Smooth muscle cell (in vitro differentiated cells): ENCODE measurements around the gene TEX11. TPM values are rescaled to one million over a fixed set of nuclear protein-coding genes. Genes with fewer than 3 reads are reported as not detected.

Source experiments
- DNase-seq: peaks from one replicate; lab custom pipeline; 2025; ENCODE audit not compliant: unreplicated experiment; lab: John Stamatoyannopoulos, UW
- H2AFZ ChIP-seq: fragments of 200-600 bp; sonication (generic); 2 replicates; pipeline ENCODE4 v1.6.0; 2016; ENCODE audit warnings: antibody characterized with exemption, low read depth, mild to moderate bottlenecking
- H3F3A ChIP-seq: fragments of 200-600 bp; sonication (generic); 2 replicates; pipeline ENCODE4 v1.6.0; 2017; ENCODE audit warnings: antibody characterized with exemption, low read depth
- H3K27ac ChIP-seq: fragments of 200-600 bp; sonication (generic); 2 replicates; pipeline ENCODE4 v1.5.1; 2016; ENCODE audit warnings: low read depth, mild to moderate bottlenecking
- H3K27me3 ChIP-seq: fragments of 200-600 bp; sonication (generic); 2 replicates; pipeline ENCODE4 v1.6.1; 2016; ENCODE audit warnings: low read depth, mild to moderate bottlenecking
- H3K36me3 ChIP-seq: fragments of 200-600 bp; sonication (generic); 2 replicates; pipeline ENCODE4 v1.5.1; 2016; ENCODE audit warnings: low read depth
- H3K4me1 ChIP-seq: fragments of 200-600 bp; sonication (generic); 2 replicates; pipeline ENCODE4 v1.5.1; 2016; ENCODE audit warnings: low read depth
- H3K4me2 ChIP-seq: fragments of 200-600 bp; sonication (generic); 2 replicates; pipeline ENCODE4 v1.6.0; 2016; ENCODE audit warnings: mild to moderate bottlenecking
- H3K4me3 ChIP-seq: fragments of 200-600 bp; sonication (generic); 2 replicates; pipeline ENCODE4 v1.5.1; 2016; ENCODE audit warnings: mild to moderate bottlenecking
- H3K79me2 ChIP-seq: fragments of 200-600 bp; sonication (generic); 2 replicates; pipeline ENCODE4 v1.6.0; 2016; ENCODE audit warnings: low read depth, mild to moderate bottlenecking
- H3K9ac ChIP-seq: fragments of 200-600 bp; sonication (generic); 2 replicates; pipeline ENCODE4 v1.6.0; 2016; ENCODE audit warnings: low read depth
- H3K9me3 ChIP-seq: fragments of 200-600 bp; sonication (generic); replicated peaks from 2 replicates; pipeline ENCODE4 v1.5.1; 2016; ENCODE audit warnings: low read depth
- H4K20me1 ChIP-seq: fragments of 200-600 bp; sonication (generic); 2 replicates; pipeline ENCODE4 v1.6.0; 2016; ENCODE audit warnings: low read depth
- WGBS: methylation state at CpG from one replicate; pipeline ENCODE4 v1.1.7; 2016; ENCODE audit warnings: low lambda C conversion rate; 5-methylcytosine and 5-hydroxymethylcytosine counted together
- polyA plus RNA-seq: library from polyadenylated mRNA; unstranded; fragments of >200 nt; fragmentation: Nextera tagmentation; extraction: Ambion mirVana; gene quantifications from 2 replicates; pipeline ENCODE4 v1.2.1, GENCODE V29; 2016
- small RNA-seq: library from RNA; depleted of rRNA; stranded (forward); fragments of <200 nt; gene quantifications from one replicate; pipeline ENCODE3, GENCODE V24; 2014
- total RNA-seq: library from RNA; depleted of rRNA; stranded (reverse); fragments of >200 nt; gene quantifications from 2 replicates; pipeline ENCODE4 v1.2.3, GENCODE V29; 2014
- TF ChIP-seq, protein P1 (sequence below): fragments of 200-600 bp; sonication (generic); IDR thresholded peaks from 2 replicates; pipeline ENCODE4 v1.5.1; 2017; ENCODE audit warnings: borderline replicate concordance, mild to moderate bottlenecking, antibody characterized with exemption; ENCODE audit not compliant: insufficient read depth, poor library complexity, severe bottlenecking

Gene TEX11
- total and polyA plus RNA-seq, 2 experiments from 2014 or later, result 0.40 to 1.2 TPM

GRCh38 chrX:70479922-70480659 lies 428.4 kb downstream of the TEX11 start:
- Histone ChIP-seq H4K20me1 (peaks cover 11% of the 10 kb centered on the region), H3K79me2 (peaks cover 8% of the 10 kb centered on the region), H3K36me3 (no peaks in the 10 kb centered on the region), H3K9me3 (no peaks in the 10 kb centered on the region), H3K4me3 (peak overlapping the region; percentile 0), H3K4me2 (peak overlapping the region; percentile 81), H3F3A (no peaks in the 10 kb centered on the region), H3K27ac (peak overlapping the region; percentile 99), H3K27me3 (no peaks in the 10 kb centered on the region), H3K9ac (peak overlapping the region; percentile 93), H2AFZ (no peak overlapping the region), H3K4me1 (peaks cover 54% of the 10 kb centered on the region)
- TF ChIP-seq, protein P1, sequence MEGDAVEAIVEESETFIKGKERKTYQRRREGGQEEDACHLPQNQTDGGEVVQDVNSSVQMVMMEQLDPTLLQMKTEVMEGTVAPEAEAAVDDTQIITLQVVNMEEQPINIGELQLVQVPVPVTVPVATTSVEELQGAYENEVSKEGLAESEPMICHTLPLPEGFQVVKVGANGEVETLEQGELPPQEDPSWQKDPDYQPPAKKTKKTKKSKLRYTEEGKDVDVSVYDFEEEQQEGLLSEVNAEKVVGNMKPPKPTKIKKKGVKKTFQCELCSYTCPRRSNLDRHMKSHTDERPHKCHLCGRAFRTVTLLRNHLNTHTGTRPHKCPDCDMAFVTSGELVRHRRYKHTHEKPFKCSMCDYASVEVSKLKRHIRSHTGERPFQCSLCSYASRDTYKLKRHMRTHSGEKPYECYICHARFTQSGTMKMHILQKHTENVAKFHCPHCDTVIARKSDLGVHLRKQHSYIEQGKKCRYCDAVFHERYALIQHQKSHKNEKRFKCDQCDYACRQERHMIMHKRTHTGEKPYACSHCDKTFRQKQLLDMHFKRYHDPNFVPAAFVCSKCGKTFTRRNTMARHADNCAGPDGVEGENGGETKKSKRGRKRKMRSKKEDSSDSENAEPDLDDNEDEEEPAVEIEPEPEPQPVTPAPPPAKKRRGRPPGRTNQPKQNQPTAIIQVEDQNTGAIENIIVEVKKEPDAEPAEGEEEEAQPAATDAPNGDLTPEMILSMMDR, result no peak
- 50% methylated on average over 6 of the region's 6 CpGs for WGBS
- no peak for DNase-seq

DNA sequence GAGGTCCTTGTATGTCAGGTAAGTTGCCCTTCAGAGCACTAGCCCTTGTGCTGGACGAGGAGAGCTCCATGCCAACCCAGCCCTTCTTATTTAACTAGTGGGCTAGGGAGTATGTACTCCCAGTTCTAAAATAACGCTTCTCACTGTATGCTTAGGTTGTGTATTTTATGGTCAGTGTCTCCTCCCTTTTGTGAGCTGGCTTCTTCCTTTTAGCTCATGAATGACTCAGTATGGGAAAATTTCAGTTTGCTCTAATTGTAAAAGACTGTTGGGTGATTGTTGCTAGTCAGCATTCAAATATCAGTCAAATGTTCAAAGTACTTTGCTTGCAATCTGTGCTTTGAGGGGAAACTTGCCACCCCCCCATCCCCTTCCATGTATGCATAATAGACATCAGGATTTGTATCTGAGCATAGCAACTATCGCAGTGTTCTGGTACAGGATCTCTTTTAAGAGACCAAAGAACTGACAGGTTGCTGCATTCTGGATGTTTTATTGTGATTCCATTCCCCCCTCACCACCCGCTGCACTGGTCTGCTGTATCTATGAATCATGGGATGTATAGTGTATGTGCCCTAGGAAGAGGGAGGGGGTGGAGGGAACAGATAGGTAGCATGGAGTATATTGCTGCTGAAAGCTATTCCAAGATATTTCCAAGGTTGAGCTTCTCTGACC lies 429.1 kb downstream of the TEX11 start:
- H4K20me1 ChIP-seq, result peaks cover 4% of the 10 kb centered on the region
- peak overlapping the region; percentile 99 for H3K27ac ChIP-seq
- no peak for DNase-seq
- TF ChIP-seq, protein P1, result no peak
- H2AFZ ChIP-seq, result no peak overlapping the region
- 40% methylated on average over 4 of the region's 4 CpGs for WGBS
- no peaks in the 10 kb centered on the region for H3F3A ChIP-seq
- H3K4me1 ChIP-seq, result peaks cover 54% of the 10 kb centered on the region
- peak overlapping the region; percentile 81 for H3K4me2 ChIP-seq
- no peaks in the 10 kb centered on the region for H3K27me3 ChIP-seq
- no peaks in the 10 kb centered on the region for H3K9me3 ChIP-seq
- H3K36me3 ChIP-seq, result no peaks in the 10 kb centered on the region
- peaks cover 8% of the 10 kb centered on the region for H3K79me2 ChIP-seq
- H3K9ac ChIP-seq, result peak overlapping the region; percentile 93
- peak overlapping the region; percentile 33 for H3K4me3 ChIP-seq

Small RNA genes lying within 50 kb of the gene (small RNA-seq; reads per million reads assigned to genes)
- not detected for gene SNORD3E

Other genes starting within 250 kb of the TEX11 start
- 0.81 and 0.99 TPM in 2 replicates for gene SLC7A3, start 22.4 kb upstream of the TEX11 start, total RNA-seq
- 1.5 and 2.3 TPM in 2 replicates for gene SLC7A3, start 22.4 kb upstream of the TEX11 start, polyA plus RNA-seq
- gene SNX12, start 159.6 kb upstream of the TEX11 start, total RNA-seq, result 27.4 and 27.6 TPM in 2 replicates
- gene SNX12, start 159.6 kb upstream of the TEX11 start, polyA plus RNA-seq, result 6.4 and 11.8 TPM in 2 replicates
- gene FOXO4, start 187.1 kb upstream of the TEX11 start, total RNA-seq, result 3.9 and 4.1 TPM in 2 replicates
- 2.1 and 3.4 TPM in 2 replicates for gene FOXO4, start 187.1 kb upstream of the TEX11 start, polyA plus RNA-seq
- not detected in 2 replicates for gene CXorf65, start 198.0 kb upstream of the TEX11 start, total RNA-seq
- gene CXorf65, start 198.0 kb upstream of the TEX11 start, polyA plus RNA-seq, result not detected in 2 replicates
- gene IL2RG, start 202.9 kb upstream of the TEX11 start, total RNA-seq, result not detected in 2 replicates
- gene IL2RG, start 202.9 kb upstream of the TEX11 start, polyA plus RNA-seq, result not detected in 2 replicates
- gene MED12, start 209.9 kb upstream of the TEX11 start, total RNA-seq, result 19.6 and 25.4 TPM in 2 replicates
- 11.8 and 13.6 TPM in 2 replicates for gene MED12, start 209.9 kb upstream of the TEX11 start, polyA plus RNA-seq
- 0.13 and 0.40 TPM in 2 replicates for gene NLGN3, start 236.1 kb upstream of the TEX11 start, total RNA-seq
- 0.18 and 1.5 TPM in 2 replicates for gene NLGN3, start 236.1 kb upstream of the TEX11 start, polyA plus RNA-seq